Liver (tissue), 3 donors: Measurements from ENCODE around the gene SCML2.

Source experiments
- RAD21 ChIP-seq, 2 donors: IDR thresholded peaks; 2 replicates each; pipeline ENCODE4 v1.6.1; 2016; ENCODE audit warnings: antibody characterized with exemption in 2 of 2, mild to moderate bottlenecking in 2 of 2
- SP1 ChIP-seq: IDR thresholded peaks from 2 replicates; pipeline ENCODE4 v1.6.1; 2018; ENCODE audit warnings: antibody characterized with exemption, mild to moderate bottlenecking
- YY1 ChIP-seq: IDR thresholded peaks from 2 replicates; pipeline ENCODE4 v1.6.1; 2016; ENCODE audit warnings: antibody characterized with exemption, mild to moderate bottlenecking
- TF ChIP-seq, protein P1 (sequence below): IDR thresholded peaks from 2 replicates; pipeline ENCODE4 v1.6.1; 2016; ENCODE audit warnings: antibody characterized with exemption
- TF ChIP-seq, protein P2 (sequence below): fragments of 150-350 bp; IDR thresholded peaks from 2 replicates; pipeline ENCODE4 v1.5.1; 2017; ENCODE audit warnings: improper control_type of control experiment, low read depth, low read length; ENCODE audit not compliant: missing input control
- TF ChIP-seq, protein P3 (sequence below): IDR thresholded peaks from 2 replicates; pipeline ENCODE4 v1.6.1; 2016; ENCODE audit warnings: antibody characterized with exemption, mild to moderate bottlenecking
- donor health status: healthy.
- donor health status: healthy.

DNA sequence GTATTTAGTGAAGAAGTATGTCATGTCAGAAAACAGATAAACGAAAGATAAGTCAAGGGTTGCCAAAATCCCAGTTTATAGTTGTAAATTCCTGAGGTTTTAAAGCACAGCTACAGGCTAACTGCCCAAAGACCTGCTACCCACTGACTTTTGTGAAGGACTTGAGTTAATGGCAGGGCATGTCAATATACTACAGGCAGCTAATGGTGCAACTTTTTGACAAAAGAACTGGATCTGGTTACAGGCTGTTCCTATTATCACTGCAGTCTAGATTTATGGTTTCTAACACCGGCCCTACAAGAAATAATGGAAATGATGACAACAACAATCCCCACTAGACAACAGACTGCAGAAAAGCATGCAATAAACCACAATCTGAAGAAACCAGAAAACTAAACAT, 6.4 kb downstream of the SCML2 start:
- TF ChIP-seq SP1 (no peak), YY1 (no peak), RAD21 (IDR thresholded peaks at IDR 0.05) (no peak)
- TF ChIP-seq, protein P1, sequence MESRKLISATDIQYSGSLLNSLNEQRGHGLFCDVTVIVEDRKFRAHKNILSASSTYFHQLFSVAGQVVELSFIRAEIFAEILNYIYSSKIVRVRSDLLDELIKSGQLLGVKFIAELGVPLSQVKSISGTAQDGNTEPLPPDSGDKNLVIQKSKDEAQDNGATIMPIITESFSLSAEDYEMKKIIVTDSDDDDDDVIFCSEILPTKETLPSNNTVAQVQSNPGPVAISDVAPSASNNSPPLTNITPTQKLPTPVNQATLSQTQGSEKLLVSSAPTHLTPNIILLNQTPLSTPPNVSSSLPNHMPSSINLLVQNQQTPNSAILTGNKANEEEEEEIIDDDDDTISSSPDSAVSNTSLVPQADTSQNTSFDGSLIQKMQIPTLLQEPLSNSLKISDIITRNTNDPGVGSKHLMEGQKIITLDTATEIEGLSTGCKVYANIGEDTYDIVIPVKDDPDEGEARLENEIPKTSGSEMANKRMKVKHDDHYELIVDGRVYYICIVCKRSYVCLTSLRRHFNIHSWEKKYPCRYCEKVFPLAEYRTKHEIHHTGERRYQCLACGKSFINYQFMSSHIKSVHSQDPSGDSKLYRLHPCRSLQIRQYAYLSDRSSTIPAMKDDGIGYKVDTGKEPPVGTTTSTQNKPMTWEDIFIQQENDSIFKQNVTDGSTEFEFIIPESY, result no peak
- TF ChIP-seq, protein P2, sequence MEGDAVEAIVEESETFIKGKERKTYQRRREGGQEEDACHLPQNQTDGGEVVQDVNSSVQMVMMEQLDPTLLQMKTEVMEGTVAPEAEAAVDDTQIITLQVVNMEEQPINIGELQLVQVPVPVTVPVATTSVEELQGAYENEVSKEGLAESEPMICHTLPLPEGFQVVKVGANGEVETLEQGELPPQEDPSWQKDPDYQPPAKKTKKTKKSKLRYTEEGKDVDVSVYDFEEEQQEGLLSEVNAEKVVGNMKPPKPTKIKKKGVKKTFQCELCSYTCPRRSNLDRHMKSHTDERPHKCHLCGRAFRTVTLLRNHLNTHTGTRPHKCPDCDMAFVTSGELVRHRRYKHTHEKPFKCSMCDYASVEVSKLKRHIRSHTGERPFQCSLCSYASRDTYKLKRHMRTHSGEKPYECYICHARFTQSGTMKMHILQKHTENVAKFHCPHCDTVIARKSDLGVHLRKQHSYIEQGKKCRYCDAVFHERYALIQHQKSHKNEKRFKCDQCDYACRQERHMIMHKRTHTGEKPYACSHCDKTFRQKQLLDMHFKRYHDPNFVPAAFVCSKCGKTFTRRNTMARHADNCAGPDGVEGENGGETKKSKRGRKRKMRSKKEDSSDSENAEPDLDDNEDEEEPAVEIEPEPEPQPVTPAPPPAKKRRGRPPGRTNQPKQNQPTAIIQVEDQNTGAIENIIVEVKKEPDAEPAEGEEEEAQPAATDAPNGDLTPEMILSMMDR, result no peak
- TF ChIP-seq, protein P3, sequence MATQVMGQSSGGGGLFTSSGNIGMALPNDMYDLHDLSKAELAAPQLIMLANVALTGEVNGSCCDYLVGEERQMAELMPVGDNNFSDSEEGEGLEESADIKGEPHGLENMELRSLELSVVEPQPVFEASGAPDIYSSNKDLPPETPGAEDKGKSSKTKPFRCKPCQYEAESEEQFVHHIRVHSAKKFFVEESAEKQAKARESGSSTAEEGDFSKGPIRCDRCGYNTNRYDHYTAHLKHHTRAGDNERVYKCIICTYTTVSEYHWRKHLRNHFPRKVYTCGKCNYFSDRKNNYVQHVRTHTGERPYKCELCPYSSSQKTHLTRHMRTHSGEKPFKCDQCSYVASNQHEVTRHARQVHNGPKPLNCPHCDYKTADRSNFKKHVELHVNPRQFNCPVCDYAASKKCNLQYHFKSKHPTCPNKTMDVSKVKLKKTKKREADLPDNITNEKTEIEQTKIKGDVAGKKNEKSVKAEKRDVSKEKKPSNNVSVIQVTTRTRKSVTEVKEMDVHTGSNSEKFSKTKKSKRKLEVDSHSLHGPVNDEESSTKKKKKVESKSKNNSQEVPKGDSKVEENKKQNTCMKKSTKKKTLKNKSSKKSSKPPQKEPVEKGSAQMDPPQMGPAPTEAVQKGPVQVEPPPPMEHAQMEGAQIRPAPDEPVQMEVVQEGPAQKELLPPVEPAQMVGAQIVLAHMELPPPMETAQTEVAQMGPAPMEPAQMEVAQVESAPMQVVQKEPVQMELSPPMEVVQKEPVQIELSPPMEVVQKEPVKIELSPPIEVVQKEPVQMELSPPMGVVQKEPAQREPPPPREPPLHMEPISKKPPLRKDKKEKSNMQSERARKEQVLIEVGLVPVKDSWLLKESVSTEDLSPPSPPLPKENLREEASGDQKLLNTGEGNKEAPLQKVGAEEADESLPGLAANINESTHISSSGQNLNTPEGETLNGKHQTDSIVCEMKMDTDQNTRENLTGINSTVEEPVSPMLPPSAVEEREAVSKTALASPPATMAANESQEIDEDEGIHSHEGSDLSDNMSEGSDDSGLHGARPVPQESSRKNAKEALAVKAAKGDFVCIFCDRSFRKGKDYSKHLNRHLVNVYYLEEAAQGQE, result no peak
